Duodenal mucosa (tissue), 2 donors: Measurements from ENCODE around the gene PSAP.
"Not testable (repeated sequence)": the region's sequence is repeated elsewhere in the genome, so short reads cannot be mapped to it uniquely, and the experiment has no call there.

Experiments
- H3K27ac ChIP-seq: one replicate; pipeline ENCODE4 v1.7.0; 2013; ENCODE audit warnings: low read depth, low read length
- H3K27me3 ChIP-seq, 2 donors: one replicate each; pipeline ENCODE4 v1.7.0; 2013; ENCODE audit warnings: low read length in 2 of 2, control low read depth in 1 of 2; ENCODE audit not compliant: insufficient read depth in 2 of 2, control insufficient read depth in 1 of 2
- H3K36me3 ChIP-seq, 2 donors: one replicate each; pipeline ENCODE4 v1.7.0; 2013; ENCODE audit warnings: low read length in 2 of 2, control low read depth in 1 of 2; ENCODE audit not compliant: insufficient read depth in 2 of 2, control insufficient read depth in 1 of 2
- H3K4me1 ChIP-seq, 2 donors: one replicate each; pipeline ENCODE4 v1.7.0; 2013; ENCODE audit warnings: low read length in 2 of 2, control low read depth in 1 of 2; ENCODE audit not compliant: insufficient read depth in 2 of 2, control insufficient read depth in 1 of 2
- H3K4me3 ChIP-seq, 2 donors: one replicate each; pipeline ENCODE4 v1.7.0; 2013; ENCODE audit warnings: low read length in 2 of 2, low read depth in 1 of 2
- H3K9ac ChIP-seq, 2 donors: one replicate each; pipeline ENCODE4 v1.7.0; 2013; ENCODE audit warnings: low read length in 2 of 2, low read depth in 1 of 2
- H3K9me3 ChIP-seq, 2 donors: one replicate each; pipeline ENCODE4 v1.7.0; 2013; ENCODE audit warnings: low read length in 2 of 2, control low read depth in 1 of 2; ENCODE audit not compliant: control insufficient read depth in 1 of 2

Gene PSAP

DNA sequence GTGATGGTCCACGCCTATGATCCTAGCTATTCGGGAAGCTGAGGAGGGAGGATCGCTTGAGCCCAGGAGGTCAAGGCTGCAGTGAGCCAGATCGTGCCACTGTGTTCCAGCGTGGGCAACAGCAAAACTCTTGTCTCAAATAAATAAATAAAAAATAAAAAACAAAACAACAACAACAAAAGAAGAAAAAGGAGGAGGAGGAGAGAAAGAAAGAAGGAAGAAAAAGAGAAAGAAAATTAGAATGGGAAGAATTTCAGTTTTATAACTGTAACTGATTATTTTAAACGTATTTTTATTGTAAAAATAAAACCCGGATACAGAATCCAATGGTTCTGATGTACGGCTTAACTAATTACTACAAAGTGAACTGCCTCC lies 37.2 kb upstream of the PSAP start:
- Histone ChIP-seq H3K27ac (no peak overlapping the region), H3K9me3 (no peaks in the 10 kb centered on the region), H3K4me1 (peaks cover 6% of the 10 kb centered on the region in 2 donors), H3K36me3 (no peaks in the 10 kb centered on the region), H3K4me3 (peak overlapping the region; percentile 58 to 70), H3K9ac (no peak overlapping the region), H3K27me3 (no peaks in the 10 kb centered on the region)

DNA sequence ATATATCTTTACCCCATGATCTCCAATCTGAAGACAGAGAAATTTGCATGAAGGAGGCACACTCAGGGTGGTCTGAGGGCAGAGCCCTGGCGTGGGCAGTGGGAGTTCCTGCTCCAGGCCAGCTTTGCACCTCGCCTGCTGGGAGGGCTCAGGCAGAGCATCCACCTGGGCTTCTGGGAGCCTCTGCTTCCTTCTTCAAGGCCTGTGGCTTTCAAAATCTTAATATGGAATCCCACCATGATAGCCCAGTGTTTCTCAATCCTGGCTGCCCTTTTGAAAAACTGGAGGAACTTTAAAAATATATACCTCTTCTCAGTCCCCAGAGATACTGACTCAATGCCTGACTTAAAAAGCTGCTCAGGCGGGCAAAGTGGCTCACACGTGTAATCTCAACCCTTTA lies 36.7 kb upstream of the PSAP start:
- H3K27ac ChIP-seq: no peak overlapping the region
- H3K27me3 ChIP-seq: no peaks in the 10 kb centered on the region
- no peak overlapping the region for H3K9ac ChIP-seq
- no peak overlapping the region for H3K4me3 ChIP-seq
- peaks cover 6% of the 10 kb centered on the region in 2 donors for H3K4me1 ChIP-seq
- no peaks in the 10 kb centered on the region for H3K36me3 ChIP-seq
- H3K9me3 ChIP-seq: no peaks in the 10 kb centered on the region

DNA sequence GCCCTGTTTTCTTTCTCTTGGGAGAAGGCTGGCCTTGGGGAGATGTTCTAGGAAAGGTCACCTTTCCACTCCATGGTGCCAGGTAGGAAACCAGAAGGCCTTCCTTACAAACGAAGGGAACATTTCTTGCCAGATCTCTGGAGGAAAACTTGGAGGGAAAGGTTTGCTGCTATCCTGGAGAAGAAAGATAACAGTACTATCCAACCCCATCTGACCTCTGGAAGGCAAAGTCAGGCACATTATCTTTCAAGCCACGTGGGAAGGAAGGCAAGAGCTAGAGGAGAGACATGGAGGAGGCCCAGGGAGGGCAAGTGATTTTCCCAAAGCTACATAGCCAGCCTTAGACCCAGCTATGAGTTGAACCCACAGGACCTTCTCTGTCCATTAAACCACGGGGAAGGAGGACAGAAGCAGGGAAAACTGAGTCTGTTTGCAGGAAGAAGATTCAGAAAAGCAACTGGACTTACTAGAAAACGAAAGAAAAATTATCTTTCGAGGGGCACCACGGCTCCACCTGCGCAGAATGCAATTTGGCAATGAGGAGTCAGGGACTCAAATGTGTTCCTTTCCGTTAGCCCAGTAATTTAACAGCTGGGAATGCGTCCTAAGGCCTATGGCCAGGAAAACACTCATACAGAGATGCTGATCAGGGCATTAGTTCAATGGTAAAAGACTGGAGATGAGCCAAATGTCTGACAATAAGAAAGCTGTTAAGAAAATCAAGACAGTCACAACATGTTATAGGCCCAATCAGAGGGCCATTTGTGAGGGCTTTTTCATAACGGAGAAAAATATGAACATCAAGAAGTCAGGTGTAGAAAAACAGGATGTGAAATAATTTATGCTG lies 32.0 kb upstream of the PSAP start:
- H3K36me3 ChIP-seq: no peaks in the 10 kb centered on the region
- H3K27ac ChIP-seq: no peak overlapping the region
- no peak overlapping the region for H3K9ac ChIP-seq
- no peaks in the 10 kb centered on the region for H3K4me1 ChIP-seq
- no peak overlapping the region for H3K4me3 ChIP-seq
- H3K27me3 ChIP-seq: no peaks in the 10 kb centered on the region
- H3K9me3 ChIP-seq: no peaks in the 10 kb centered on the region

DNA sequence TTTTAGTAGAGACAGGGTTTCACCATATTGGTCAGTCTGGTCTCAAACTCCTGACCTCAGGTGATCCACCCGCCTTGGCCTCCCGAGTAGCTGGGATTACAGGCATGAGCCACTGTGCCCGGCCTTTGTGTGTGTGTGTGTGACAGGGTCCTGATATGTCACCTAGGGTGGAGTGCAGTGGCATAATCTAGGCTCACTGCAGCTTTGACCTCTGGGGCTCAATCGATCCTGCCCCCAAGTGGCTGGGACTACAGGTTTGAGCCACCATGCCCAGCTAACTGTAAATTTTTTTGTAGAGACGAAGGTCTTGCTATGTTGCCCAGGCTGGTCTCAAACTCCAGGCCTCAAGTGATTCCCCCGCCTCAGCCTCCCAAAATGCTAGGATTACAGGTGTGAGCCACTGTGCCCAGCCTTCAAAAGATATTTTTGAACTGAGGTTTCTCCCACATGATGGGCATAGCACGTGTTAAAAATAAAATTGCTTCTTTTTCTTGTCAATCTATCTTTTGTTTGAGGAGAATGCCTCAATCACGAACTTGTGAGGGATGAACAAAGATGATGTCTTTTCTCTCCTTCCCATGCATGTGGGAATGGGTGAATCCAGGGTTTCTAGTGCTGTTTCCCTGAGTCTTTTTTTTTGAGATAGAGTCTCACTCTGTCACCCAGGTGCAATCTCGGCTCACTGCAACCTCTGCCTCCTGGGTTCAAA lies 30.8 kb upstream of the PSAP start:
- no peaks in the 10 kb centered on the region for H3K4me1 ChIP-seq
- no peaks in the 10 kb centered on the region for H3K36me3 ChIP-seq
- H3K27ac ChIP-seq: no peak overlapping the region
- no peak overlapping the region for H3K4me3 ChIP-seq
- H3K27me3 ChIP-seq: no peaks in the 10 kb centered on the region
- H3K9me3 ChIP-seq: no peaks in the 10 kb centered on the region
- no peak overlapping the region for H3K9ac ChIP-seq

DNA sequence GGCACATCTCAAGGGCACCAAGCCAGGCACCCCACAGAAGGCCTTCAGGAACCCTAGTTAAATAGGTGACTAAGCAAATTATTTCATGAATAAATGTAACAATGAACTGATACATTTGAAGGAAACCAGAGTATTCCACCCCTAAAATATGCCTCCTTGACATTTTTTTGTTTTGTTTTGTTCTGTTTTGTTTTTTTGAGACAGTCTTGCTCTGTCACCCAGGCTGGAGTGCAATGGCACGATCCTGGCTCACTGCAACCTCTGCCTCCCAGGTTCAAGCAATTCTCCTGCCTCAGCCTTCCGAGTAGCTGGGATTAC lies 30.2 kb upstream of the PSAP start:
- not testable (repeated sequence) for H3K4me1 ChIP-seq, H3K27me3 ChIP-seq, H3K27ac ChIP-seq, H3K9ac ChIP-seq, H3K4me3 ChIP-seq, H3K36me3 ChIP-seq, H3K9me3 ChIP-seq

DNA sequence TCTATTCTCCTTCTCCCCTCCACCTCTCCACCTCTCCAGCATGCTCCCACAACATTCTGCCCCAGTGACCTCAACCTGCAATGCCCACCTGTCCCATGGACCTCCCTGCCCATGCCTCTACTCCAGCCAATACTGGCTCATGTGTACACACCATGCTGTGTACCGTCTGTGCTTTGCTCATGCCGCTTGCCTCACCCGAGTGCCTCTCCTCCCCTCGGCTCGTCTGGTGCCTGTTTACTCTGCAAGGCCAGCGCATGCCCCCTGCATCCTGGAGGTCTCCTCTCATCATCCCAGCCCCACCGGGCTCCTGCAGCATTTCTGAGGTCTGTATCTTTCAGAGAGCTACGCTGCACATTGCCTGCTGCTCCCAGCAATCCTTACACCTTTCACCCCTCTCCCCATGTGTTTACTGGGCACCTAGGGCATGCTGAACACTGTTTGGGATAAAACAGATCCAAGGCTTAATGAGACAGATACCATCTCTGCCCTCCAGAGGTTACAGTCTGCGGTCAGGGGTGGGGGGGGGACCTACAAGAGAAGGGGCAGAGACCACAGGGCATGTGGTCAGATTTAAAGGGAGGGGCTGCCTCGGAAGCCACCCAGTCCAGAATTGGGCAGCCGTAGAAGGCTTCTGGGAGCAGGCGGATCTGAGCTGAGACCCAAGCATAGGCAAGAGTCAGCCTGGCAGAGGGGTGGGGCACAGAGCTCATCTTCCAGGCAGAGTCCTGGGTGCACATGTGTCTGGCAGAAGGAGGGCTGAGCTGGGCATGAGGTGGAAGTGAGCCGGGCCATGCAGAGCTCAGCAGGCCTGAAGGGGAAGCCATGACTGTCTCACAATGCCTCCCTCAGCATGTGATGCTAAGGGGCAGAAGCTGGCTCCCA lies 29.6 kb upstream of the PSAP start:
- Histone ChIP-seq H3K27ac (no peak overlapping the region), H3K4me1 (no peaks in the 10 kb centered on the region), H3K36me3 (no peaks in the 10 kb centered on the region), H3K9me3 (no peaks in the 10 kb centered on the region), H3K9ac (no peak overlapping the region), H3K27me3 (no peaks in the 10 kb centered on the region), H3K4me3 (no peak overlapping the region)

DNA sequence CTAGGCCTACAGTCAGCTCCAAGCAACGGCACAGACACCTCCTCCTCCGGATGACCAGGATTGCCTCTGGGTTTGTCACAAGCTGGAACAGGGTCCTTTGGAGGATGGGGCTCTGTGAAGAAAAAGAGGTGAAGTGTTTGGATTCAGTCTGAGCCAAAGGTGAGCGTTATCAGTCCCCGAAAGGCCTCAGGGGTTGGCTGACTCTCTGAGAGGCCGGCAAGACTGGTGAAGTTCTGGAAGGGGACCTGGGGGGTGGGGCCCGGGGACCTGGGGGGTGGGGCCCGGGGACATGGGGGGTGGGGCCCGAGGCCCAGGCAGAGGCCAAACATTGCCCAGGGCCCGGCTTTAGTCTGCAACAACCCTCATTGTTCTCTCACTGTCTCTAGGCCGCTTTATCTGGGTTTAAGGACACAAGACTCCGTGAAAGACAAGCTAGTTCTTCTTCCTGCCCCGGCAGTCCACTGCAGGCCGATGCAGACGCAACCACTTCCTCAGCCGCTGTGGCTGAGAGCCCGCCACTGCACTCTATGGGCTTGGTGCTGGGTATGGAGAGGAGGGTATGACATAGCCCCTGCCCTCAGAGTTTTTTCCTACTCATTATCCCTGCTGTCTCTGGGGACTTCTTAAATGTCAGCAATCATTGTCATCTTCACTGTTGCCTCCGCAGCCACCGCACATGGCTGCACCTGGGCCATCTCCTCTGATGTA lies 27.4 kb upstream of the PSAP start:
- Histone ChIP-seq H3K4me1 (no peaks in the 10 kb centered on the region), H3K27me3 (no peaks in the 10 kb centered on the region), H3K9me3 (no peaks in the 10 kb centered on the region), H3K27ac (no peak overlapping the region), H3K36me3 (no peaks in the 10 kb centered on the region), H3K4me3 (no peak overlapping the region), H3K9ac (no peak overlapping the region)

DNA sequence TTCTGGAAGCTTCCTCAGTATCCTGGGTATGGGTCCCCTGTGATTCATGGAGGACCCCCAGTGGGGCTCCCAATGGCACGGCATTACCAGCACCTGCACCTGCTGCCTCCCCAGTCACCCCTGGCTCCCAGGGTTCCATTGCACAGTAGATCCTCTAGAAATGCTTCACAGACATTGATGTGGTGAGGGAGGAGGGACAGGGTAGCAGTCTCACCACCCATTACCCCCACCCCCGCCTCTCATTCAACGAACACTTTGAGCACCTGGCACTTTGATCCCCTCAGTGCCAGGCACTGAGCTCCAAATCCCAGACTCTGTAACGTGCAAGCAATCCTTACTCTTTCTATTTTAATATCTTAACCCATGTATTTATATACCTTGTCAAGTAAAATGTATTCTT lies 26.8 kb upstream of the PSAP start:
- Histone ChIP-seq H3K9ac (no peak overlapping the region), H3K4me1 (no peaks in the 10 kb centered on the region), H3K27ac (no peak overlapping the region), H3K9me3 (no peaks in the 10 kb centered on the region), H3K4me3 (no peak overlapping the region), H3K27me3 (no peaks in the 10 kb centered on the region), H3K36me3 (no peaks in the 10 kb centered on the region)

DNA sequence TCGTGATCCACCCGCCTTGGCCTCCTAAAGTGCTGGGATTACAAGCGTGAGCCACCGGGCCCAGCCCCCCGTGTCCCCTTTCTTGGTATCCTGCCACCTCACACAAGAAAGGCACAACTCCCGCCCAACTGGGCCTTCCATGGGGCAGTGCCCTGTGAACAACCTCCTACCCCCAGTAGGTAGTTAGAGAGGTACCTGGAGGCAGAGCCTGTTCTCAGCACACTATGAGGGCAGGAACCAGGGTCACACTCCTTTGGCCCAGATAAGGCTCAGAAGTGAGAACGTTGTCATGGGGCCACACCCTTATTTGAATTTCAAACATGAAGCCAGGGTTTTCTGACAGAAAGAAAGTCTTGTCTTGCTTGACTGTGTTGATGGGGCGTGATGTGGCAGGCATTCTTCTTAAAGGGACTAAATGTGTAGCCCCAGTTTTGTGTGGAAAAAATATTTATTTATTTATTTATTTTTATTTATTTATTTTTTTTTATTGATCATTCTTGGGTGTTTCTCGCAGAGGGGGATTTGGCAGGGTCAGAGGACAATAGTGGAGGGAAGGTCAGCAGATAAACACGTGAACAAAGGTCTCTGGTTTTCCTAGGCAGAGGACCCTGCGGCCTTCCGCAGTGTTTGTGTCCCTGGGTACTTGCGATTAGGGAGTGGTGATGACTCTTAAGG lies 23.8 kb upstream of the PSAP start:
- H3K4me3 ChIP-seq, H3K9ac ChIP-seq, H3K27me3 ChIP-seq, H3K9me3 ChIP-seq, H3K27ac ChIP-seq, H3K36me3 ChIP-seq, H3K4me1 ChIP-seq: not testable (repeated sequence)
